GM13977 (cell line): ENCODE measurements around the gene TENM3.

Experiments used
- DNase-seq: peaks from one replicate; pipeline ENCODE4 v3.0.0; 2012; ENCODE audit warnings: low spot score
- in situ Hi-C: fragments of 300-500 bp; cut with MboI; formaldehyde crosslinking; loops from one replicate; pipeline ENCODE4 v1.12.0; 2022; ENCODE audit warnings: low sequenced_read_pairs, low pct_unique_long_range_greater_than_20kb, mixed read lengths, inconsistent platforms; ENCODE audit not compliant: unreplicated experiment
- TF ChIP-seq, protein P1 (sequence below): IDR thresholded peaks from 2 replicates; pipeline ENCODE4 v1.5.1; 2012; ENCODE audit warnings: mild to moderate bottlenecking, control low read depth; ENCODE audit not compliant: insufficient read depth; ENCODE audit errors: extremely low read depth, missing control alignments

Gene TENM3

DNA sequence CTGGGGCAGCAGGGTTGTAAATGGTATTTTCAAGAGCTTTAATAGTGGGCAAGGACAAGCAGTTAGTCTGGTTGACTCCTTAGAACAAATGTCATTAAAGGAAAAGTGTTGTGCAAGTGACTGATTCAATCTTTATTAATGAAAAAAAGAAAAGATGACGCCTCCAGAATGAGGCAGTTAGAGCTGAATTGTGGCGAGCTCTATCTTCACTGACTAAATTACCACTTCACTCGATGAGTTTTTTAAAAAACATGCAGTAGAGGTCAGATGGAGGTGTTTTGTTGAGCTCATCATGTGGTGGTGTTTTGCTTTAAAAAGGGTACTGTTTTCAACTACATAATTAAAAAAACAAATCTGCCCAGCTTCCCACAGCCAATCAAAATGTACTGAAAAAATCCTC lies 28.1 kb upstream of the TENM3 start:
- in situ Hi-C loops: no loop called here
- no peak for DNase-seq
- TF ChIP-seq, protein P1, sequence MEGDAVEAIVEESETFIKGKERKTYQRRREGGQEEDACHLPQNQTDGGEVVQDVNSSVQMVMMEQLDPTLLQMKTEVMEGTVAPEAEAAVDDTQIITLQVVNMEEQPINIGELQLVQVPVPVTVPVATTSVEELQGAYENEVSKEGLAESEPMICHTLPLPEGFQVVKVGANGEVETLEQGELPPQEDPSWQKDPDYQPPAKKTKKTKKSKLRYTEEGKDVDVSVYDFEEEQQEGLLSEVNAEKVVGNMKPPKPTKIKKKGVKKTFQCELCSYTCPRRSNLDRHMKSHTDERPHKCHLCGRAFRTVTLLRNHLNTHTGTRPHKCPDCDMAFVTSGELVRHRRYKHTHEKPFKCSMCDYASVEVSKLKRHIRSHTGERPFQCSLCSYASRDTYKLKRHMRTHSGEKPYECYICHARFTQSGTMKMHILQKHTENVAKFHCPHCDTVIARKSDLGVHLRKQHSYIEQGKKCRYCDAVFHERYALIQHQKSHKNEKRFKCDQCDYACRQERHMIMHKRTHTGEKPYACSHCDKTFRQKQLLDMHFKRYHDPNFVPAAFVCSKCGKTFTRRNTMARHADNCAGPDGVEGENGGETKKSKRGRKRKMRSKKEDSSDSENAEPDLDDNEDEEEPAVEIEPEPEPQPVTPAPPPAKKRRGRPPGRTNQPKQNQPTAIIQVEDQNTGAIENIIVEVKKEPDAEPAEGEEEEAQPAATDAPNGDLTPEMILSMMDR: no peak

- DNase-seq: no peak
- in situ Hi-C loops: no loop called here
- TF ChIP-seq, protein P1: no peak
These were observed 27.2 kb upstream of the TENM3 start for GRCh38 chr4:182216005-182216404.

- no peak for DNase-seq
- in situ Hi-C loops: no loop called here
- TF ChIP-seq, protein P1: no peak
These were observed 23.7 kb upstream of the TENM3 start for GRCh38 chr4:182219411-182220056.

- in situ Hi-C loops: no loop called here
- TF ChIP-seq, protein P1: no peak
- DNase-seq: no peak
These were observed 21.2 kb upstream of the TENM3 start for GRCh38 chr4:182221987-182222386.

- in situ Hi-C loops: no loop called here
- DNase-seq: no peak
- TF ChIP-seq, protein P1: no peak
These were observed 20.4 kb upstream of the TENM3 start for GRCh38 chr4:182222766-182223165.

GRCh38 chr4:182223708-182224107 lies 19.5 kb upstream of the TENM3 start:
- DNase-seq: no peak
- in situ Hi-C loops: no loop called here
- TF ChIP-seq, protein P1: no peak
